CD14-positive monocyte (primary cell): ENCODE measurements around the gene SEMA3A. TPM values are rescaled to one million over a fixed set of nuclear protein-coding genes. Genes with fewer than 3 reads are reported as not detected.

Experiments
- DNase-seq, 3 donors: peaks; one replicate each; pipeline ENCODE4 v3.0.0-alpha.2; 2011 to 2022
- H2AFZ ChIP-seq: 2 replicates; pipeline ENCODE4 v1.6.0; 2012; ENCODE audit warnings: mild to moderate bottlenecking, low read depth, low read length, inconsistent platforms; ENCODE audit not compliant: insufficient read depth, poor library complexity, severe bottlenecking
- H3K27ac ChIP-seq, 2 donors: 1 replicate in 1 of 2; 2 replicates in 1 of 2; pipeline ENCODE4 v1.5.1; 2012 to 2013; ENCODE audit warnings: low read length in 2 of 2, control low read depth in 1 of 2, inconsistent platforms in 1 of 2, low read depth in 1 of 2, mild to moderate bottlenecking in 1 of 2
- H3K27me3 ChIP-seq, 2 donors: one replicate each; pipeline versions ENCODE4 v1.6.0 to v1.6.1; 2011 to 2013; ENCODE audit warnings: low read length in 2 of 2; ENCODE audit not compliant: control insufficient read depth in 2 of 2, insufficient read depth in 2 of 2
- H3K36me3 ChIP-seq, 2 donors: replicated peaks in 1 of 2; 1 replicate in 1 of 2; 2 replicates in 1 of 2; pipeline versions ENCODE4 v1.5.1 to v1.6.1; 2012 to 2013; ENCODE audit warnings: low read length in 2 of 2, control low read depth in 1 of 2, inconsistent platforms in 1 of 2, mild to moderate bottlenecking in 1 of 2; ENCODE audit not compliant: insufficient read depth in 2 of 2, control insufficient read depth in 1 of 2
- H3K4me1 ChIP-seq, 2 donors: 1 replicate in 1 of 2; 2 replicates in 1 of 2; pipeline versions ENCODE4 v1.5.1 to v1.6.1; 2012 to 2013; ENCODE audit warnings: low read length in 2 of 2, control low read depth in 1 of 2, inconsistent platforms in 1 of 2, mild to moderate bottlenecking in 1 of 2, moderate library complexity in 1 of 2; ENCODE audit not compliant: insufficient read depth in 2 of 2, control insufficient read depth in 1 of 2
- H3K4me2 ChIP-seq: replicated peaks from 2 replicates; pipeline ENCODE3; 2012; ENCODE audit warnings: low read length, moderate library complexity, mild to moderate bottlenecking; ENCODE audit not compliant: poor library complexity, severe bottlenecking; ENCODE audit errors: extremely low read depth
- H3K4me3 ChIP-seq, 3 experiments: fragments of 200-600 bp in 1 of 3; sonication (generic) in 1 of 3; replicated peaks in 1 of 3; 1 replicate in 2 of 3; 2 replicates in 1 of 3; pipeline ENCODE4 v1.5.1; 2011 to 2013; ENCODE audit warnings: low read length in 3 of 3, mild to moderate bottlenecking in 3 of 3, control low read depth in 2 of 3, low read depth in 2 of 3, inconsistent platforms in 1 of 3, moderate library complexity in 1 of 3
- H3K79me2 ChIP-seq: 2 replicates; pipeline ENCODE4 v1.6.0; 2012; ENCODE audit warnings: mild to moderate bottlenecking, control low read depth, inconsistent platforms, low read length, moderate library complexity; ENCODE audit not compliant: insufficient read depth
- H3K9ac ChIP-seq: 2 replicates; pipeline ENCODE4 v1.6.0; 2017; ENCODE audit warnings: low read length, mild to moderate bottlenecking; ENCODE audit not compliant: insufficient read depth, poor library complexity, severe bottlenecking
- H3K9me3 ChIP-seq, 2 donors: replicated peaks in 1 of 2; 1 replicate in 1 of 2; 2 replicates in 1 of 2; pipeline versions ENCODE4 v1.5.1 to v1.6.1; 2012 to 2013; ENCODE audit warnings: low read length in 2 of 2, control low read depth in 1 of 2; ENCODE audit not compliant: control insufficient read depth in 1 of 2, insufficient read depth in 1 of 2
- H4K20me1 ChIP-seq: 2 replicates; pipeline ENCODE4 v1.6.0; 2012; ENCODE audit warnings: mild to moderate bottlenecking, low read length, control low read depth, moderate library complexity; ENCODE audit not compliant: insufficient read depth
- H3K27ac Mint-ChIP-seq, 7 donors: one replicate each; pipeline ENCODE4 v1.8.0; 2020; ENCODE audit warnings: mild to moderate bottlenecking in 7 of 7, mixed read lengths in 7 of 7, moderate library complexity in 6 of 7, inconsistent platforms in 2 of 7
- H3K27me3 Mint-ChIP-seq, 3 donors: one replicate each; pipeline ENCODE4 v1.8.0; 2021 to 2022; ENCODE audit warnings: low read depth in 3 of 3, mild to moderate bottlenecking in 3 of 3, mixed read lengths in 3 of 3, moderate library complexity in 3 of 3, inconsistent platforms in 1 of 3
- H3K36me3 Mint-ChIP-seq, 2 donors: one replicate each; pipeline ENCODE4 v1.8.0; 2020; ENCODE audit warnings: mixed read lengths in 2 of 2, inconsistent platforms in 1 of 2, mild to moderate bottlenecking in 1 of 2
- H3K4me1 Mint-ChIP-seq: one replicate; pipeline ENCODE4 v1.8.0; 2020; ENCODE audit warnings: mild to moderate bottlenecking, mixed read lengths
- H3K4me3 Mint-ChIP-seq, 2 donors: one replicate each; pipeline ENCODE4 v1.8.0; 2020; ENCODE audit warnings: mild to moderate bottlenecking in 2 of 2, mixed read lengths in 2 of 2, moderate library complexity in 1 of 2
- H3K9me3 Mint-ChIP-seq, 7 donors: one replicate each; pipeline ENCODE4 v1.8.0; 2020 to 2022; ENCODE audit warnings: mixed read lengths in 7 of 7, mild to moderate bottlenecking in 6 of 7, moderate library complexity in 6 of 7, inconsistent platforms in 2 of 7
- CTCF ChIP-seq: fragments of 200-600 bp; IDR thresholded peaks from one replicate; pipeline ENCODE4 v1.8.0; 2022; ENCODE audit warnings: antibody characterized with exemption, mild to moderate bottlenecking
- WGBS: methylation state at CpG from one replicate; pipeline ENCODE4 v1.1.5; 2013; ENCODE audit warnings: missing lambda C conversion rate; ENCODE audit not compliant: insufficient coverage; 5-methylcytosine and 5-hydroxymethylcytosine counted together
- intact Hi-C, 2 donors: fragments of 100-400 bp; cut with micrococcal nuclease; formaldehyde crosslinking; loops; one replicate each; pipeline versions ENCODE4 v1.15.0 to v1.15.1; 2023
- polyA plus RNA-seq, 3 donors: library from polyadenylated mRNA; depleted of rRNA in 1 of 3; unstranded in 2 of 3; stranded (reverse) in 1 of 3; fragments of 300-500 nt in 2 of 3; fragments of >200 nt in 1 of 3; fragmentation: Illumina TruSeq in 2 of 3; gene quantifications; 1 replicate in 2 of 3; 2 replicates in 1 of 3; pipeline ENCODE4 v1.2.3, GENCODE V29; 2012 to 2021

SEMA3A gene
- polyA plus RNA-seq, 3 donors = 0.03 TPM; not detected in 2

- H3K36me3 ChIP-seq = no peaks in the 10 kb centered on the region
- H3K4me1 Mint-ChIP-seq = no peaks in the 10 kb centered on the region
- no peak overlapping the region for H3K9ac ChIP-seq
- no peak overlapping the region for H3K27ac ChIP-seq
- no peaks in the 10 kb centered on the region for H3K27me3 Mint-ChIP-seq
- no peak for DNase-seq
- peaks cover 0 to 2% (median 0%) of the 10 kb centered on the region in 7 donors for H3K9me3 Mint-ChIP-seq
- no peak overlapping the region for H3K4me3 ChIP-seq
- no peak overlapping the region for H3K27ac Mint-ChIP-seq
- H3K4me1 ChIP-seq = no peaks in the 10 kb centered on the region
- H3K79me2 ChIP-seq = no peaks in the 10 kb centered on the region
- no peak overlapping the region for H2AFZ ChIP-seq
- TF ChIP-seq CTCF = peak; percentile 34
- no peaks in the 10 kb centered on the region for H3K36me3 Mint-ChIP-seq
- intact Hi-C loops = no loop called here
- no peaks in the 10 kb centered on the region for H3K27me3 ChIP-seq
- H4K20me1 ChIP-seq = no peaks in the 10 kb centered on the region
- no peaks in the 10 kb centered on the region for H3K9me3 ChIP-seq
- no peak overlapping the region for H3K4me3 Mint-ChIP-seq
- no peak overlapping the region for H3K4me2 ChIP-seq
Observed at GRCh38 chr7:84188786-84189405, 5.7 kb downstream of the SEMA3A start.

DNA sequence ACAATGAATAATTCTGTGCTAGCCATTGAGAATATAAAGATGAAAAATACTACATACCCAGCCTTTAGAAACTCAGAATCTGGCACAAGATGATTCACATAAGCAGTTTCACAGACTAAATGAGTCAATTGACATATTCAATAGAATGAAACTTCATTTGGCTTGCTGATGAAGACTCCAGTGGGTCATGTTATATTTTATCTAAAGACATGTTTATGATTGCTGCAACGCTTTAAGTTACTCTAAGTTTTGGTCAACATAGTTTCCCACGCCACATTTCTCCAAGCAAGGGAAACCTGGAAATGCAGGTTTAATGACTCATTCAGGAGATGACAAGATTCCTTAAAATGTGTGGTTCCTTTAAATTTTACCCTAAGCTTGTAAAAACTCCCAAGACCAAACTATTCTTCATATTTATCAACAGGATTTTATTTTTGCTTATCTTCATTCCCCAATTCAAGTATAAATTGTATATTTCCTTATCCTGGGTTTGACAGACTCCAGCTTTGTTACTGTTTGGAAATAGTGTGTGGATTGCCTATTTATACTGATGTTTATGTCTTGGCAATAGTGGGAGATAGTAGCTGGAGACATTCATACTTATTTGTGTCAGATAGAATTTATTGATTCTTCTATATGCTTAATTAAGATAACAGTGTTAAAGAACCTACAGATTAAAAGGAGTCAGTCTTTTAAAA lies 6.6 kb downstream of the SEMA3A start:
- no peak for TF ChIP-seq CTCF
- Histone ChIP-seq H3K27me3 (no peaks in the 10 kb centered on the region), H3K9me3 (no peaks in the 10 kb centered on the region), H4K20me1 (no peaks in the 10 kb centered on the region), H3K27ac (no peak overlapping the region), H3K9ac (no peak overlapping the region), H2AFZ (no peak overlapping the region), H3K4me3 (no peak overlapping the region), H3K36me3 (no peaks in the 10 kb centered on the region), H3K79me2 (no peaks in the 10 kb centered on the region), H3K4me1 (no peaks in the 10 kb centered on the region), H3K4me2 (no peak overlapping the region)
- Mint-ChIP-seq H3K36me3 (no peaks in the 10 kb centered on the region), H3K4me3 (no peak overlapping the region), H3K4me1 (no peaks in the 10 kb centered on the region), H3K27me3 (no peaks in the 10 kb centered on the region), H3K9me3 (peaks cover 0 to 2% (median 0%) of the 10 kb centered on the region in 7 donors), H3K27ac (no peak overlapping the region)
- WGBS = 100% methylated on average over 2 of the region's 2 CpGs
- no peak for DNase-seq
- intact Hi-C loops = no loop called here
